Measurements from ENCODE around the gene HEXIM1. TPM values are rescaled to one million over a fixed set of nuclear protein-coding genes. Genes with fewer than 3 reads are reported as not detected.
A peak's percentile ranks its signal among the peaks of the same experiment; 100 is the strongest.
"Not testable (repeated sequence)": the region's sequence is repeated elsewhere in the genome, so short reads cannot be mapped to it uniquely, and the experiment has no call there.

HEXIM1 gene
- total RNA-seq, 1 experiment from 2014 or later, result 4.9 TPM

GRCh38 chr17:45112559-45113423 lies 35.5 kb upstream of the HEXIM1 start:
- no peak for DNase-seq (ENCODE audit: low spot score)

DNA sequence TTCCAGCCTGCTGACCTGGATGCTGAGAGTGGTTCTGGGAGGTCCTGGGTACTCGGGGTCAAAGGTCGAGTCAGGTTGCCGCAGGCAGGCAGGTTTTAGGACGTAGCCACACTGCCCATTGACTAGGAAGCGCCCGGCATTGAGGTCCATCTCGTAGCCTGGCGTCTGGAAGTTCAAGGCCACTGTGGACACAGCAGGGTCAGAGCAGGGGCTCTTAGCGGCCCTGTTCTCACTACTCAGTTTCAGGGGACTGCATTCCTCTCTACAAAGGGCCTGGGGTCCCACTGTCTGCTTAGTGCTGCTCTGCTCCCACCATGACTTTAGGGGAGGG lies 34.9 kb upstream of the HEXIM1 start:
- DNase-seq (ENCODE audit: low spot score), result no peak

DNA sequence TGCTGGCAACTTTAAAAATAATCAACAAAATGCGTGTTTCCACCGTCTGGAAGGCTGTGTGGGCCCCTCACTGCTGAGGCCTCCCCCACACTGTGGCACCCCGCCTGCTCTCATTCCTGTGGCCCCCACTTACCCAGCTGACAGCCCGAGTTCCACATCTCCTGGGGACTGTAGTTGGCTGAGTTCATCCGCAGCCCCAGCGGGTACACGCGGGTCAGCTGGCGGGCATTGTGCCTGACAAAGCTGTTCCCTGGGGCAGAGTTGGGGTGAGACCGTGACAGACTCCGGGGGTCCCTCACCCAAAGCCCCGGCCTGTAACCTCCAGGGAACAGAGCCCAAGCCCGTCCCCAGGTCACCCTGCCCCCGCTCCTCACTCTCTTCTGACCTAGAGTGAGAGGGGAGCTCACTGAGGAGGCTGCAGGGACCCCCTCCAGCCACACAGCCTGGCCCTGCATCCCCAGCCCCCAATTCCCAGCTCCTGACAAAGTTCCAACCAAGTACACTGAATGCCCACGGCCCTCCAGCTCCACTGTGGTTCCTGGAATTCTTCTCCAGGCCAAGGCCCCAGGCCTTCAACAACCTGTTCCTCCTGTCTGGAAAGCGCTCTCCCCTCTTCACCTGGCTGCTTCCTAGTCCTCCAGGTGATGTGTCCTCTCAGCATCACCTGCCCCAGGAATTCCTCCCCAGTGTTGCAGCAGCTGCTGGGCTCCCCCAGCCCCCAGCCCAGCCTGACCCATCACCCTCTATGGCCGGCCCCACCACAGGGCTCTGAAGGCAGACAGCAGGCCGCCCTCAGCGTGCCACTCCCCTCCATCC lies 34.0 kb upstream of the HEXIM1 start:
- no peak for DNase-seq (ENCODE audit: low spot score)

GRCh38 chr17:45115015-45115625 lies 33.2 kb upstream of the HEXIM1 start:
- no peak for DNase-seq (ENCODE audit: low spot score)

DNA sequence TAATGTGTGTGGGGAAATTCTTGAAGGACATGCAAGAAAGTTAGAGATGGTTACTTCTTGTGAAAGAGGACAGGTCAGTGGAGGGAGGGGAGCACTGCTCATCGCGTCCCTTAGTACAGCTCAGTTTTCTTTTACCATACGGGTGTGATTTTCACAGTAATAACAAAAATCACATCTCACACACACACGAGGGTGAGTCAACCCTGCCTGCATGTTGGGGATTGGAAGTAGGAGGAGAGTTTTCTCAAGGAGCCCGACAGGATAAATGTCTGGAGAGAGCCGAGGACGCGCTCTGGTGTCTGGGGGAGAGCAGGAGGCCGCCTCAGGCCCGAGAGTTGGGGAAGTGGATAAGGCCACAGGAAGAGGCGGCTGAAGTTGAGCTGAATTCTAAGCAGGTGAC lies 32.4 kb upstream of the HEXIM1 start:
- DNase-seq (ENCODE audit: low spot score), result no peak

DNA sequence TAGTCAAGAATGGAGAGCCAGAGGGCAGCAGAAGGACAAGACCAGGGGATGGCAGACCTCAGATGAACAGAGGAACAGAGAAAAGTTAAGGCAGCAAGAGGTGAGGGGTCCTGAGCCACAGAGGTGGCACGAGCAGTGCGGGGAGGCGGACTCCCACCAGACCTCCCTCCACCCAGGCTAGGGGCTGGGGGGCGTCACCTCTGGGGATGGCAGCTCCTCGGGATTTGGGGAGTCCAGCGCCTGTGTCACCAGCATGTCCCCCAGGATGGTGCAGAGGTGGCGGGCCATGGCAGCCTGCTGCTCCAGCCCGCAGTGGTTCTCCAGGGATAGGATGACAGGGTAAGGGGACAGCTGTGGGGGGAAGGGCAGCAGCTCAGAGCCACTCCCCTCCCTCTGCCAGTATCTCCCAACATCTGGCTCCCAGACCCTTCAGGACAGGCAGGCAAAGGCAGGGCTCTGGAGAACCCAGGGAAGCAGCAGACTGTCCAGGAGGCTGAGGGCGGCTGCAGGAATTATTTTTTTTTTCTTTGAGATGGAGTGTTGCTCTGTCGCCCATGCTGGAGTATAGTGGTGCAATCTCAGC lies 31.8 kb upstream of the HEXIM1 start:
- no peak for DNase-seq (ENCODE audit: low spot score)

DNA sequence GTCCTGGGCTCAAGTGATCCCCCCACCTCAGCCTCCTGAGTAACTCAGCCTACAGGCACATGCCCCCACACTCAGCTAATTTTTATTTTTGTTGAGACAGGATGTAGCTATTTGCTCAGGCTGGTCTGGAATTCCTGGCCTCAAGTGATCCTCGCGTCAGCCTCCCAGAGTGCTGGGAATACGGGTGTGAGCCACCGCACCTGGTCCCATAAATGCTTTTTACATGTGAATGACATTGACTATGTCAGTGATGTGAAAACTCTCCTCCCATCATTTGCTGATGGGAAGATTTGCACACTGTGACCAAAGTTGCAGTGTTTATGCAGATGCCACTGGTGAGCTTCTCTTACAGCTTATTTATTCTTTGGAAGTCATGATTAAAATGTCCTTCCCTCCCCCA lies 30.9 kb upstream of the HEXIM1 start:
- DNase-seq (ENCODE audit: low spot score), result no peak

DNA sequence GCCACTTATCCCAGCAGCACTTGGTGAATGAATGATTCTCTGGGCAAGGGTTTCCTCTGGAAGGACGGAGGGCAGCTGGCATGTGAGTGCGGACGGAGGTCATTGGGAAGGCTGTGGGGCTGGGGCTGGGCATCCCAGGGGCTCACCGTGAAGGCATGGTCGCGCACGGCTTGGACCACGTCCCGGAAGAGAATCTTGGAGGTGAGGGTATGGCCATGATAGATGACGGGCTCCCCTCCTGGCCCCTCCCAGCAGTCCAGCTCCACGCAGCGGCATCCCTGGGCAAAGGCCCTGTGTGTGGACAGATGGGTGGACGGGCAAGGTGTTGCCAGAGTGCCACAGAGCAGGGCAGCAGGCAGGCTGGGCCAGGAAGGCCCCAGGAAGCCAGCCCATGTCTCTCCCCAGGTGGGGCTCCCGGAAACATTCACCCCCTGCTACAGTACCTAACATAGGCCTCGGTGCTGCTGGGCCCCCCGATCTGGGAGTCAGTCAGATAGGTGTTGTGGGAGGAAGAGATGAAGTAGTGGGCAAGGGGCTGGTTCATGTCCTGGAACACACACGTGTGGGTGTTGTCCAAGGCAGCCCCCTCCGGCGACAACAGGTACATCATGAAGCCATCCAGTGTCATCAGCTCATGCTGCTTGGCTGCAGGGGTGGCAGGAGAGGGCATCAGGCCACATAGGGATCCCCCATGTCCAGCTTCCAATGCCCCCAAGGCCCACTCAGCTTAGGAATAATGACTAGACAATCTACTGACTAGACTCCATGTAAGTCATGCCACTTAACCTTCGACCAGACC lies 30.2 kb upstream of the HEXIM1 start:
- DNase-seq (ENCODE audit: low spot score), result no peak

DNA sequence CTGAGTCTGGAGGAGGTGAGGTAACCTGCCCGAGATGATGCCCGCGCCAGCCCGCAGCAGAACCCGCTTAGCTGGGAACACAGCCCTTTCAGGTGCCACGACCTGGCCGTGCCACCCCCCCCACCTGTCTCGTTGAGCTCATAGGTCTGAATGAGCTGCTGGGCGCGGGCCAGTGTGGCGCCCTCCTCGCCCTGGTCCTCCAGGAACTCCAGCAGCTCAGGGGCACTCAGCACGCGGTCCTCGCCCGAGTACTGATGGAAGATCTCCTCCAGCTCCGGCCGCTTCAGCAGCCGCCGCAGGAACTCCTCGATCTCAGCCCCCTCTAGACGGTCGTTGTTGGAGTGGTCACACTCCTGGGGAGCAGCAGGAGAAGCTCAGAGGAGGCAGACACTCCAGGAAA lies 29.6 kb upstream of the HEXIM1 start:
- no peak for DNase-seq (ENCODE audit: low spot score)

DNA sequence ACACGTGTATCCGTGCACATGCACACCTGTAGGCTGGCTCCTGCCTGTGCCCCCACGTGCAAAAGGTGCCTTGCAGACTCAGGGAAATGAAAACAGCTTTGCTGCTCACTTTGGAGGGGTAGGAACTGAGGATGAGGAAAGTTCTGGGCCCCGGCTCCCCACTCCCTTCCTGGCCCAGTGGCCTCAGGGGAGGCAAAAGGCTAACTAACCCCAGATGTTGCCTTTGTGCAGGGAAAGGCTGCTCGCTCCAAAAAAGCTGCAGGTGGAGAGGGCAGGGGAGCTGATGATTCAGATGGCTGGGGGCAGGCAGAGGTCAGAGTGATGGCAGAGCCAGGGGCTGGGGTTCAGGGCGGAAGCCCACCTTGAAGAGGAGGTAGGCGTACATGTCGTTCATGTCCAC lies 28.3 kb upstream of the HEXIM1 start:
- DNase-seq (ENCODE audit: low spot score), result no peak

GRCh38 chr17:45120558-45120957 lies 27.7 kb upstream of the HEXIM1 start:
- DNase-seq (ENCODE audit: low spot score), result no peak

DNA sequence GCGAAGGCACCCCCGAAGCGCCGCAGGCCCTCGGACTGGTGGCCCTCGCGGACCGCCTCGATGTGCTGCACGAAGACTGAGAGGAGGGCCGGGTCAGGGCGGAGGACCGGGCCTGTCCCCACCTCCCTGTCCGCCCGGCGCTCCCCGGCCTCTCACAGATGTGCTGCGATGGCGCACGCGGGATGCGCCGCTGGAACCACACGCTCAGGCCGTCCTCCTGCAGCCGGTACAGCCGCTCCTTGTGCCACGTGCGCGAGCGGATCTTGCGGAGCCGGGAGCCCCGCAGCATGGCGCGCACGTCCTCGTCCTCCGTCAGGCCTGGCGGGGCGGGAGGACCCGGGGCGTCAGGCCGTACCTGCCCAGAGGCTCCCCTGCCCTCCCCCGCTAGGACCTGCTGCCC lies 27.2 kb upstream of the HEXIM1 start:
- no peak for DNase-seq (ENCODE audit: low spot score)

- DNase-seq (ENCODE audit: low spot score), result no peak
Observed at GRCh38 chr17:45123076-45123770, 25.1 kb upstream of the HEXIM1 start.

DNA sequence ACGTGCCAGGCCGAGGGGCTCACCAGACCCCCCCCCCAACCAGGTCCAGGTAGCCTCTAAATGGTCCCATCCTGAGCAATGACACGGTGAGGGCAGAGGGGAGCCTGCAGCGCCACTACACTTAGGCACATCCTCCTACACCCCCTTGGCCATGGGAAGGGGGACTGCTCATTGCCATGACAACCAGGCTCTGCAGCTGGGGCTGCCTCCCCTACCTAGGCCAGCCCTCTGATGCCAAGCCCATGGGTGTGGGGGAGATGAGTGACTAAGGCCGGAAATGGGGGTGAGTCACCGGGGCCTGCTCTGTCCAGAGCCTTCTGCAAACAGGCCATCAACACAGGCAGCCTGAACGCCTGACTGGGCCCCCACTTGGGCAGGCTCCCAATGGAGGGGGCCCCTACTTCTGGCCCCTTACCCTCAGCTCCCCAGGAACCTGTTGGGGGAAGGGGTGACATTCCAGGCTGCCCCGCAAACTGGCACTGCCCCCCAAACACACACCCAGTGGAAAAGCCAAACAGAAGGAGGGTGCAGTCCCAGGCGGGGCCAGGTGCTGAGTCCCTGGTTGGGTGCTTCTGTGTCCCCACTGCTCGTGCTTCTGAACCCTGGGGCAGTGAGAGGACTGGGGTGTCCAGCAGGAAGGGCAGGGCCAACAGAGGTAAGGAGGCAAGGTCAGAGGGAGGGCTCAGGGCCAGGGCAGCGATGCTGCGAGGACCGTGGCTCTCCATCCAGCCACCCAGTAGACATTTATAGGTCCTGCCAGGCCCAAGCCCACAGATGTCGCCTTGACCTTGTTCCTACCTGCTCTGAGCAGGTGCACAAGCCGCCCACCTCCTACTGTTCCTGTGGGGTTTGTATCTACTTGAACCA lies 24.1 kb upstream of the HEXIM1 start:
- DNase-seq (ENCODE audit: low spot score), result peak; percentile 94

DNA sequence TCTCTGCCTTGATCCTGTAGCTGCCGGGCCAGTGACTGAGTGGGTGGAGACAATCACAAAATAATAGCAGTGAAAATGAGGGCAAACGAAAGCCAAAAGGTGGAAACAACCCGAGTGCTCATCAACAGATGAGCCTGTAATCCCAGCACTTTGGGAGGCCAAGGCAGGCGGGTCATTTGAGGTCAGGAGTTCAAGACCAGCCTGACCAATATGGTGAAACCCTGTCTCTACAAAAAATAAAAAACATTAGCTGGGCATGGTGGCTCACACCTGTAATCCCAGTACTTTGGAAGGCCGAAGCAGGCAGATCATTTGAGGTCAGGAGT lies 23.5 kb upstream of the HEXIM1 start:
- not testable (repeated sequence) for DNase-seq (ENCODE audit: low spot score)

DNA sequence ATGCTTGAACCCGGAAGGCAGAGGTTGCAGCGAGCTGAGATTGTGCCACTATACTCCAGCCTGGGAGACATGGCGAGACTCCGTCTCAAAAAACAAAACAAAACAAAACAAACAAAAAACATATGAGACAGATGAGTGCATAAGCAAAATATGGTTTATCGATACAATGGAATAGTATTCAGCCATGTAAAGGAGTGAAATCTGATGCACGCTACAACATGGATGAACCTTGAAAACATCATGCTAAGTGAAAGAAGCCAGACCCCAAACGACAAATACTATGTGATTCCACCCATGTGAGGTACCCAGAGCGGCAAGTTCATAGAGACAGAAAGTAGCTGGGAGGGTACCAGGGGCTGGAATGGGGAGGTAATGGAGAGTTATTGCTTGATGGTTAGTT lies 22.8 kb upstream of the HEXIM1 start:
- no peak for DNase-seq (ENCODE audit: low spot score)

- DNase-seq (ENCODE audit: low spot score), result no peak
Observed at GRCh38 chr17:45127207-45127547, 21.1 kb upstream of the HEXIM1 start.

- peak; percentile 46 for DNase-seq (ENCODE audit: low spot score)
Observed at GRCh38 chr17:45127548-45128300, 20.6 kb upstream of the HEXIM1 start.

- no peak for DNase-seq (ENCODE audit: low spot score)
Observed at GRCh38 chr17:45128331-45128730, 19.9 kb upstream of the HEXIM1 start.

Measured in H4 (cell line).